HEK293 (cell line): ENCODE results near the gene MUS81.

Source experiments
- BCL11A ChIP-seq: fragments of 450-650 bp; formaldehyde crosslinking; IDR thresholded peaks from 2 replicates; pipeline ENCODE4 v1.5.1; 2016; ENCODE audit warnings: low read depth, missing biosample characterization, missing genetic modification characterization
- ZNF518A ChIP-seq: fragments of 450-650 bp; formaldehyde crosslinking; conservative IDR thresholded peaks from 2 replicates; pipeline ENCODE4 v1.5.1; 2016; ENCODE audit warnings: low read depth, missing biosample characterization, missing genetic modification characterization
- TF ChIP-seq, protein P1 (sequence below): fragments of 450-650 bp; formaldehyde crosslinking; IDR thresholded peaks from 2 replicates; pipeline ENCODE4 v1.5.1; 2016; ENCODE audit warnings: missing biosample characterization, missing genetic modification characterization

DNA sequence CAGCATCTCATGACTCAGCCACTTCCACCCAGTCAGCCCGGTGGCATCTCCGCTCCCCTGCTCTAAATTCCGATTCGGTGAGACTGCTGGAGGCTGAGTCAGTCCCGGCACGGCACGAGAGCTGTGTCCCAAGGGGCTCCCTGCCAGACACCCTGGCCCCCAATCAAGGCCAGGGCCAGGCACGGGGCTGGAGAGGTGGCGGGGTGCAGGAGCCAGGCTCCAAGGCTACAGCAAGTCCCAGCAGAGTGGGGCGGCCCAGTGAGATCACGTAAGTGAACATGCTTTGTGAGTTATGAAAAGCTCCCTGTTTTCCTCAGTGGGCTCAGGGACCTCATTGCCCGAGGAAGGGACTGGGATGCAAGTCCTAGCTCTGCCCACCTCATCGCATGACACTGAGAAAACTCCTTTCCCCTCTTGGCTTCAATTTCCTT, 55.6 kb downstream of the MUS81 start:
- TF ChIP-seq ZNF518A (tag by site-specific recombination): no peak
- TF ChIP-seq, protein P1, sequence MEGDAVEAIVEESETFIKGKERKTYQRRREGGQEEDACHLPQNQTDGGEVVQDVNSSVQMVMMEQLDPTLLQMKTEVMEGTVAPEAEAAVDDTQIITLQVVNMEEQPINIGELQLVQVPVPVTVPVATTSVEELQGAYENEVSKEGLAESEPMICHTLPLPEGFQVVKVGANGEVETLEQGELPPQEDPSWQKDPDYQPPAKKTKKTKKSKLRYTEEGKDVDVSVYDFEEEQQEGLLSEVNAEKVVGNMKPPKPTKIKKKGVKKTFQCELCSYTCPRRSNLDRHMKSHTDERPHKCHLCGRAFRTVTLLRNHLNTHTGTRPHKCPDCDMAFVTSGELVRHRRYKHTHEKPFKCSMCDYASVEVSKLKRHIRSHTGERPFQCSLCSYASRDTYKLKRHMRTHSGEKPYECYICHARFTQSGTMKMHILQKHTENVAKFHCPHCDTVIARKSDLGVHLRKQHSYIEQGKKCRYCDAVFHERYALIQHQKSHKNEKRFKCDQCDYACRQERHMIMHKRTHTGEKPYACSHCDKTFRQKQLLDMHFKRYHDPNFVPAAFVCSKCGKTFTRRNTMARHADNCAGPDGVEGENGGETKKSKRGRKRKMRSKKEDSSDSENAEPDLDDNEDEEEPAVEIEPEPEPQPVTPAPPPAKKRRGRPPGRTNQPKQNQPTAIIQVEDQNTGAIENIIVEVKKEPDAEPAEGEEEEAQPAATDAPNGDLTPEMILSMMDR: no peak
- 0 out of 2 replicates have a peak, but pooled peaks have one; percentile 26 for TF ChIP-seq BCL11A (tag by site-specific recombination)
